HG03103 (cell line): Measurements from ENCODE around the gene SLC26A2.

Experiments
- ATAC-seq: cut with Tn5 transposase; IDR thresholded peaks from one replicate; pipeline ENCODE4 v1.9.1; 2021; ENCODE audit warnings: low read depth; ENCODE audit not compliant: unreplicated experiment

The SLC26A2 gene

DNA sequence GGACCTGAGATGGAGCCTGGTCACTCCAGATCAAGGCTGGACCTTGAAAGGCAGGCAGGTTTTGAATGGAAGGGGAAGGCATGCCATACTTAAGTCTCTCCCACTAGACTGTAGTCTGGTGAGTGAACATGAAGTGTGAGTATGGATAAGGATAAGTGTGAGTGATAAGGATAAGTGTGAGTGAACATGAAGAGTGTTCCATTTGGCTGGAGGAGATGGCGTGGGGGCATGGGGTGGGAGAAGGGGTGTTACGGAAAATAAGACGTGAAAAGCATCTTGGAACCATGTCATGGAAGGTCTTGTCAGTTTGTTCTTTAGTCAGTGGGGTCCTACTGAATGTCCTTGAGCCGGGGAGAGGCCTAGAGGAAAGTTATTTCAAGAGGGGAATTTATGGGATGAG is 72.8 kb downstream of the SLC26A2 start:
- no peak for ATAC-seq

GRCh38 chr5:150034662-150035061 is 74.1 kb downstream of the SLC26A2 start:
- ATAC-seq: no peak

DNA sequence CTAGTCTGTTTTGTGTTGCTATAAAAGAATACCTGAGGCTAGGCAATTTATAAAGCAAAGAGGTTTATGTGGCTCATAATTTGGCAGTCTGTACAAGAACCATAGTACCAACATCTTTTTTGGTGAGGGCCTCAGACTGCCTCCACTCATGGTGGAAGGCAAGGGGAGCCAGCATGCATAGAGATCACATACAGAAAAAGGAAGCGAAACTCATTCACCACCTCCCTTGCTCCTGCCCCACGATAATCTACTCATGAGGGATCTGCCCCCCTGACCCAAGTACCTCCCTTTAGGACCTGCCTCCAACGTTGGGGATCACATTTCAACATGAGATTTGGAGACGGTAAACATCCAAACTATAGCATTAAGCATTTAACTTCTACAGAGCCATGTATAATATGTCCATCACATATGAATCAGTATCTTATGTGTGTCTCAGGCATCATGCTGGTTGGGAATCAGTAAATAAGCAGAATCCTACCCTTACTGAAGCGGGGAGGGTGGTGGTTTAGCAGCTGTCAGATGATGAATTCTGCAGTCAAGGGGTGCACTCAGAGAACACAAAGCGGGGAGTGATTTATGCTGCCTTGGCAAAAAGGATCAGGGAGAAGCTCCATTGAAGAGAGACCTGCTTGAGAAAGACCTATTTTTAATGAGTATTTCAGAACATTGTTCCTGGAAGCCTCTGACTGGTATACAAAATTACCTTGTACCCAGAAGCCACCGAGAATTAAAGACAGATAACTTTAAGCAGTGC is 74.8 kb downstream of the SLC26A2 start:
- ATAC-seq: peak; percentile 95

- no peak for ATAC-seq
These were observed 76.0 kb downstream of the SLC26A2 start for GRCh38 chr5:150036513-150036912.
